H1 (cell line): ENCODE data around the gene KIF26B. TPM values are rescaled to one million over a fixed set of nuclear protein-coding genes. Genes with fewer than 3 reads are reported as not detected.

Experiments used
- BCL11A ChIP-seq, 2 experiments: IDR thresholded peaks; one replicate each; pipeline ENCODE4 v1.6.1; 2011; ENCODE audit warnings: low read depth in 2 of 2, low read length in 2 of 2, mild to moderate bottlenecking in 2 of 2
- CBX8 ChIP-seq: fragments of 300-800, 300-1000 bp; sonication (generic); IDR thresholded peaks from 2 replicates; pipeline ENCODE4 v1.7.1; 2016; ENCODE audit warnings: low read depth, low read length, borderline replicate concordance
- EZH2 ChIP-seq: fragments of 200-600 bp; sonication (generic); IDR thresholded peaks from 2 replicates; pipeline ENCODE4 v1.7.1; 2012; ENCODE audit warnings: low read depth, mild to moderate bottlenecking, moderate library complexity, low read length, inconsistent platforms; ENCODE audit not compliant: severe bottlenecking
- GTF2F1 ChIP-seq: IDR thresholded peaks from 2 replicates; pipeline ENCODE4 v1.6.1; 2012; ENCODE audit warnings: low read depth, low read length, improper control_type of control experiment, borderline replicate concordance
- HDAC2 ChIP-seq, 2 experiments: fragments of 300-600 bp in 1 of 2; sonication (generic) in 1 of 2; IDR thresholded peaks; 2 replicates each; pipeline ENCODE4 v1.6.1; 2011 to 2012; ENCODE audit warnings: low read depth in 2 of 2, low read length in 2 of 2, mild to moderate bottlenecking in 2 of 2, moderate library complexity in 2 of 2, borderline replicate concordance in 1 of 2, inconsistent platforms in 1 of 2
- PHF8 ChIP-seq: fragments of 200-600 bp; sonication (generic); conservative IDR thresholded peaks from 2 replicates; pipeline ENCODE4 v1.7.1; 2012; ENCODE audit warnings: low read depth, mild to moderate bottlenecking, inconsistent platforms, low read length, moderate library complexity
- TCF12 ChIP-seq: IDR thresholded peaks from 2 replicates; pipeline ENCODE4 v1.6.1; 2011; ENCODE audit warnings: low read depth, mild to moderate bottlenecking, low read length
- ZNF274 ChIP-seq: IDR thresholded peaks from 2 replicates; pipeline ENCODE4 v1.7.0; 2012; ENCODE audit warnings: low read length, borderline replicate concordance; ENCODE audit errors: extremely low read depth
- polyA plus RNA-seq, 7 experiments: library from polyadenylated mRNA; depleted of rRNA in 3 of 7; stranded (reverse) in 5 of 7; unstranded in 2 of 7; fragments of >200 nt in 5 of 7; fragments of 200-250 nt in 2 of 7; gene quantifications; 1 replicate in 5 of 7; 2 replicates in 1 of 7; 4 replicates in 1 of 7; pipeline versions ENCODE4 v1.2.1 to v1.2.3, GENCODE V29; 2011 to 2013; ENCODE audit warnings: missing spikeins in 2 of 7, mixed read lengths in 2 of 7
- total RNA-seq: library from RNA; stranded (reverse); fragmentation: NEBNext Ultra II Directional; extraction: Animal tissue kit (Norgen Biotek cat#: 25700); gene quantifications from 2 replicates; pipeline ENCODE4 v1.2.1, GENCODE V29; 2021

KIF26B gene
- total and polyA plus RNA-seq, 2 of the 8 experiments (the other 6 are each of a cell fraction or from before 2014, with no cell fraction given) = 0.06 to 0.28 TPM

DNA sequence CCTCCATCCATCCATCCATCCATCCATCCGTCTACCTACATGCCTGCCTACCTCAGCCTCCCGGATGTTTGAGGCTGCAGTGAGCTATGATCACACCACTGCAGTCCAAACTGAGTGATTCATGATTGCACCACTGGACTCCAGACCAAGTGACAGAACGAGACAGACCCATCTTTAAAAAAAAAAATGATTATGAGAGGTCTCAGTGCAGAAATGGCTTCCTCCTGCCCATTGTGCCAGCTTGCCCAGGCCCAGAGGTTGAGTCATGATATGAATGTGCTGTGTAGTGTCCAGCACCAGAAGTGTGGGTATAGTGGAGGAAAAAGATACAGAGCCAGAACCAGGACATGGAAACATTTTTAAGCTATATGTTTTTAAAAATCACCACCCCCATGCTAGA is 149.9 kb downstream of the KIF26B start (continued):
- TF ChIP-seq HDAC2 (IDR thresholded peaks at IDR 0.05; ENCODE audit: borderline replicate concordance in 1 of 2, low read depth in 2 of 2, low read length in 2 of 2) = no peak
- no peak for TF ChIP-seq ZNF274
- no peak for TF ChIP-seq CBX8
- no peak for TF ChIP-seq PHF8
- TF ChIP-seq BCL11A (IDR thresholded peaks at IDR 0.05; ENCODE audit: low read depth in 2 of 2, low read length in 2 of 2) = no peak
- no peak for TF ChIP-seq EZH2
- no peak for TF ChIP-seq GTF2F1
- TF ChIP-seq TCF12 = no peak
